GM23248 (cell line): ENCODE data around the gene CREB3L2. TPM values are rescaled to one million over a fixed set of nuclear protein-coding genes. Genes with fewer than 3 reads are reported as not detected.

Source experiments
- DNase-seq: peaks from one replicate; pipeline ENCODE4 v3.0.0-alpha.2; 2015
- H2AFZ ChIP-seq: fragments of 200-600 bp; sonication (generic); 2 replicates; pipeline ENCODE4 v1.6.1; 2016; ENCODE audit warnings: antibody characterized with exemption
- H3F3A ChIP-seq: fragments of 200-600 bp; sonication (generic); 2 replicates; pipeline ENCODE4 v1.6.1; 2016; ENCODE audit warnings: mild to moderate bottlenecking, antibody characterized with exemption, mixed run types; ENCODE audit not compliant: insufficient read depth
- H3K27ac ChIP-seq: fragments of 200-600 bp; sonication (generic); 2 replicates; pipeline ENCODE4 v1.5.1; 2016; ENCODE audit warnings: mild to moderate bottlenecking
- H3K27me3 ChIP-seq: fragments of 200-600 bp; sonication (generic); replicated peaks from 2 replicates; pipeline ENCODE4 v1.6.1; 2016; ENCODE audit warnings: mild to moderate bottlenecking; ENCODE audit not compliant: insufficient read depth
- H3K36me3 ChIP-seq: fragments of 200-600 bp; sonication (generic); 2 replicates; pipeline ENCODE4 v1.6.1; 2016; ENCODE audit warnings: low read depth, mild to moderate bottlenecking
- H3K4me1 ChIP-seq: fragments of 200-600 bp; sonication (generic); 2 replicates; pipeline ENCODE4 v1.6.1; 2016; ENCODE audit warnings: mild to moderate bottlenecking; ENCODE audit not compliant: insufficient read depth
- H3K4me2 ChIP-seq: fragments of 200-600 bp; sonication (generic); one replicate; pipeline ENCODE4 v1.6.1; 2016; ENCODE audit warnings: mild to moderate bottlenecking; ENCODE audit not compliant: unreplicated experiment
- H3K4me3 ChIP-seq: fragments of 200-600 bp; sonication (generic); 2 replicates; pipeline ENCODE4 v1.5.1; 2016; ENCODE audit warnings: mild to moderate bottlenecking
- H3K79me2 ChIP-seq: fragments of 200-600 bp; sonication (generic); 2 replicates; pipeline ENCODE4 v1.6.1; 2016; ENCODE audit warnings: mild to moderate bottlenecking; ENCODE audit not compliant: insufficient read depth
- H3K9ac ChIP-seq: fragments of 200-600 bp; sonication (generic); 2 replicates; pipeline ENCODE4 v1.6.1; 2016; ENCODE audit warnings: mild to moderate bottlenecking
- H3K9me2 ChIP-seq: fragments of 200-600 bp; sonication (generic); 2 replicates; pipeline ENCODE4 v1.6.1; 2016; ENCODE audit warnings: mixed run types, mild to moderate bottlenecking, moderate library complexity; ENCODE audit not compliant: insufficient read depth
- H3K9me3 ChIP-seq: fragments of 200-600 bp; sonication (generic); one replicate; pipeline ENCODE4 v1.6.1; 2017; ENCODE audit warnings: low read depth
- H4K20me1 ChIP-seq: fragments of 200-600 bp; sonication (generic); 2 replicates; pipeline ENCODE4 v1.6.0; 2016; ENCODE audit not compliant: insufficient read depth
- EZH2 ChIP-seq: fragments of 200-600 bp; sonication (generic); IDR thresholded peaks from 2 replicates; pipeline ENCODE4 v1.6.1; 2018; ENCODE audit warnings: antibody characterized with exemption, mild to moderate bottlenecking; ENCODE audit not compliant: insufficient read depth, poor library complexity, severe bottlenecking
- EZH2phosphoT487 ChIP-seq: fragments of 200-600 bp; sonication (generic); IDR thresholded peaks from 2 replicates; pipeline ENCODE4 v1.6.1; 2018; ENCODE audit warnings: antibody characterized with exemption, moderate library complexity, mild to moderate bottlenecking, low read depth; ENCODE audit not compliant: insufficient read depth
- WGBS, 2 experiments: methylation state at CpG; one replicate each; pipeline ENCODE4 v1.1.6; 2015 to 2017; ENCODE audit warnings: low lambda C conversion rate in 2 of 2, low coverage in 1 of 2; ENCODE audit errors: missing lambda C conversion rate in 2 of 2; 5-methylcytosine and 5-hydroxymethylcytosine counted together
- in situ Hi-C: fragments of 300-500 bp; cut with MboI; formaldehyde crosslinking; loops from 2 replicates; pipeline ENCODE4 v1.15.0; 2020
- polyA plus RNA-seq: library from polyadenylated mRNA; unstranded; fragments of >200 nt; fragmentation: Nextera tagmentation; extraction: Ambion mirVana; gene quantifications from 2 replicates; pipeline ENCODE4 v1.2.1, GENCODE V29; 2016
- total RNA-seq: library from RNA; depleted of rRNA; stranded (reverse); fragments of >200 nt; shearing (Covaris generic); gene quantifications from 2 replicates; pipeline ENCODE4 v1.2.3, GENCODE V29; 2014

The CREB3L2 gene
- total and polyA plus RNA-seq, 2 experiments from 2014 or later: 43.7 to 53.7 TPM

GRCh38 chr7:137950263-137950621, 51.6 kb downstream of the CREB3L2 start:
- Histone ChIP-seq H3K9ac (no peak overlapping the region), H3K4me1 (peaks cover 31% of the 10 kb centered on the region), H2AFZ (no peak overlapping the region), H3K9me2 (no peaks in the 10 kb centered on the region), H3K27ac (no peak overlapping the region), H3K36me3 (no peaks in the 10 kb centered on the region; the same call in 1 of the 2 replicates), H3F3A (peaks cover 65% of the 10 kb centered on the region), H4K20me1 (no peaks in the 10 kb centered on the region), H3K9me3 (no peaks in the 10 kb centered on the region), H3K4me3 (no peak overlapping the region), H3K79me2 (peaks cover 97% of the 10 kb centered on the region), H3K4me2 (no peak overlapping the region), H3K27me3 (no peaks in the 10 kb centered on the region)
- no peak for TF ChIP-seq EZH2
- TF ChIP-seq EZH2phosphoT487: no peak
- 97 to 98% methylated on average over 4 of the region's 4 CpGs for WGBS, 2 experiments
- in situ Hi-C loops: no loop called here
- no peak for DNase-seq

GRCh38 chr7:137949416-137950262, 52.2 kb downstream of the CREB3L2 start:
- peaks cover 59% of the 10 kb centered on the region for H3F3A ChIP-seq
- no peak overlapping the region for H2AFZ ChIP-seq
- no peak overlapping the region for H3K4me2 ChIP-seq
- no peak overlapping the region for H3K4me3 ChIP-seq
- in situ Hi-C loops: no loop called here
- no peak for DNase-seq
- no peaks in the 10 kb centered on the region; the same call in 1 of the 2 replicates for H3K36me3 ChIP-seq
- 89 to 94% methylated on average over 6 of the region's 6 CpGs for WGBS, 2 experiments
- no peaks in the 10 kb centered on the region for H3K9me2 ChIP-seq
- H3K4me1 ChIP-seq: peaks cover 27% of the 10 kb centered on the region
- TF ChIP-seq EZH2: no peak
- TF ChIP-seq EZH2phosphoT487: no peak
- H3K9ac ChIP-seq: no peak overlapping the region
- H3K79me2 ChIP-seq: peaks cover 97% of the 10 kb centered on the region
- no peaks in the 10 kb centered on the region for H4K20me1 ChIP-seq
- no peaks in the 10 kb centered on the region for H3K27me3 ChIP-seq
- H3K9me3 ChIP-seq: no peaks in the 10 kb centered on the region
- H3K27ac ChIP-seq: no peak overlapping the region

DNA sequence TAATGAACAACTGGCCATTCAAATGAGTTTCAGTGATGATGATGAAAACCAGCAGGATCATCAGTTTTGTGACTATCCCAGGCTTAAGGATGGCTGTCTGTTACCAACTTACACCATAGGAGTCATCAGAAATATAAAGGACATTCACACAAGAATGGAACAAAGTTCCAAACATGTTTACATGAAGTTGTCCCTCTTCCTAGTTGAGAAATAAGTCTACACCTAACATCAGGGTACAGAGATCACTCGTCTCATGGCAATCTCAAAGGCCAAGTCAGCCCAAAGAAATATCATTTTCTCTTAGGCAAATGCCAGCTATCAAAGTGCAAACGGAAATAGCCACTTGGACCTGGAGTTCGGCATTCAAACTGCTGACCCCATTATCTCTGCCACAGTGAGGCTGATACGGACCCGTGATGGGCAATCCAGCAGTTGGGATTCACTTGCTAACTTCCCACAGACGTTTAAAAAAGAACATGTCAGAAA, 53.0 kb downstream of the CREB3L2 start:
- peaks cover 26% of the 10 kb centered on the region for H3K4me1 ChIP-seq
- H3K9ac ChIP-seq: no peak overlapping the region
- no peaks in the 10 kb centered on the region for H3K27me3 ChIP-seq
- no peaks in the 10 kb centered on the region for H3K9me3 ChIP-seq
- no peak overlapping the region for H3K27ac ChIP-seq
- H3K79me2 ChIP-seq: peaks cover 97% of the 10 kb centered on the region
- no peak for DNase-seq
- TF ChIP-seq EZH2: no peak
- no peak for TF ChIP-seq EZH2phosphoT487
- no peak overlapping the region for H3K4me3 ChIP-seq
- H3F3A ChIP-seq: peaks cover 58% of the 10 kb centered on the region
- 98 to 99% methylated on average over 6 of the region's 6 CpGs for WGBS, 2 experiments
- H4K20me1 ChIP-seq: no peaks in the 10 kb centered on the region
- H3K36me3 ChIP-seq: no peaks in the 10 kb centered on the region; the same call in 1 of the 2 replicates
- no peak overlapping the region for H2AFZ ChIP-seq
- H3K9me2 ChIP-seq: no peaks in the 10 kb centered on the region
- in situ Hi-C loops: no loop called here
- no peak overlapping the region for H3K4me2 ChIP-seq

DNA sequence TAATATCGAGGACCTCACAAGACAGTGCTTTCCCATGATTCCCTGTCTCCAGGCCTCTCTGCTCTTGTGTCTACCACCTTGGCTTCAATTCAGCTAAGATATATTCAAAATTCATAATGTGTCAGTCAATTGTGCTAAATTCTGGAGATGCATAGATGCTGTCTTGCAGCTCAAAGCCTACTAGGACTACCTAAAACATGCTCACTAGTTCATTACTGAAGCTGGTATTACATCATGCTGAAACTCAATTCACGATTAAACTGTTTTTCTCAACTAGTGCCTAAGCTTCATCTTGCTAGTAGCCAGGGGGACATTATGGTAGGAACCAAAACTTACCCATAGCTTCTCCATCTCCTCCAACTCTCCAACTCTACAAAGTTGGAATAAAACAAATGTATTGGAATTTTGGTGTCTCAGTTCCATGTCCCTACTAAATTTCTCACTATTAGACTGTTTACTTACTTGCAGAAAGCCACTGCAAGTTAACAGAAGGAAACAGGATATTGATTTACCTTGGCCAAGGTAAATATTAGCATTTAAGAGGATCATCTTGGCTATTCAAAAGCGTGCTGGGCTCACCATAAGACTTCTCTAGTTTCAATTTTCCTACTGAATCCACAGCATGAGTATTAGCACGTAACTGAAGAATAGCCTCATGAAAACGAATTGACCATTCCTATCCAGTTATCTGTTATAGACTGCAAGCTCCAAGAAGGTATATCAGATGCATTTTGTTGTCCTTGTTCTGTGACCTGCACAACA, 53.6 kb downstream of the CREB3L2 start:
- no peaks in the 10 kb centered on the region for H4K20me1 ChIP-seq

More for the DNA sequence above, 53.6 kb downstream of the CREB3L2 start:
- in situ Hi-C loops: no loop called here
- no peak overlapping the region for H3K4me3 ChIP-seq
- no peak overlapping the region for H3K27ac ChIP-seq
- peaks cover 97% of the 10 kb centered on the region for H3K79me2 ChIP-seq
- no peak for DNase-seq
- H3K36me3 ChIP-seq: no peaks in the 10 kb centered on the region; the same call in 1 of the 2 replicates
- H2AFZ ChIP-seq: no peak overlapping the region
- H3K9ac ChIP-seq: no peak overlapping the region
- peaks cover 26% of the 10 kb centered on the region for H3K4me1 ChIP-seq
- no peak overlapping the region for H3K4me2 ChIP-seq
- TF ChIP-seq EZH2: no peak
- no peak for TF ChIP-seq EZH2phosphoT487
- no peaks in the 10 kb centered on the region for H3K9me2 ChIP-seq
- peaks cover 59% of the 10 kb centered on the region for H3F3A ChIP-seq
- WGBS, 2 experiments: 91% methylated on average over 5 of the region's 5 CpGs
- no peaks in the 10 kb centered on the region for H3K27me3 ChIP-seq
- H3K9me3 ChIP-seq: no peaks in the 10 kb centered on the region
